Esophagus squamous epithelium (tissue), 4 donors: ENCODE results near the gene OCA2.

Experiments
- POLR2A ChIP-seq, 4 donors: fragments of 450-650 bp; IDR thresholded peaks; one replicate each; pipeline ENCODE4 v1.6.1; 2017; ENCODE audit warnings: antibody characterized with exemption in 4 of 4, mild to moderate bottlenecking in 4 of 4, moderate library complexity in 3 of 4
- TF ChIP-seq, protein P1 (sequence below), 6 experiments: fragments of 450-650 bp in 4 of 6; fragments of 200-600 bp in 2 of 6; sonication (generic) in 2 of 6; IDR thresholded peaks; one replicate each; pipeline ENCODE4 v1.5.1; 2016 to 2019; ENCODE audit warnings: antibody characterized with exemption in 6 of 6, mild to moderate bottlenecking in 4 of 6, moderate library complexity in 4 of 6

DNA sequence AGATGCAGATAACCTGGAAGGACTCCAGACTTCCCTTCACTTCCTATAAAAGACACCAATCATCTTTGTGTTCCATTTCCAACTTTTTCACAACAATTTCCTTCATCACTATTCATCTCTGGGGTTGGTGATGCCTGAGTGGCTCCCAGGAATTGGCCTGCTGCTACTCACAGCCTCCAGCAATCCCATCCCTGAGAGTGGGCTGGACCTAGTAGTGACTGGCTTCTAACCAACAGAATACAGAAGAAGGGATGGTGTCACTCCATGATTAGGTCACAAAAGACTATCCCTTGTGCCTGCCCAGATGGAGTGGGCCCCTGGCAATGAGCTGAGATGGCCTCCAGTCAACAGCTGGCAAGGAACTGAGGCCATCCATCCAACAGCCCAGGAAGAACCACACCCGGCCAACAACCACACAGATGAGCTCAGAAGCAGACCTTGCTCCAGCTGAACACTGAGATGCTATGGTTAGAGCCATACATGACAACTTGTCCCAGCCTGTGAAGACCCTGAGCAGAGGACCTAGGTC, 20.9 kb downstream of the OCA2 start:
- TF ChIP-seq POLR2A (IDR thresholded peaks at IDR 0.05): no peak
- TF ChIP-seq, protein P1, sequence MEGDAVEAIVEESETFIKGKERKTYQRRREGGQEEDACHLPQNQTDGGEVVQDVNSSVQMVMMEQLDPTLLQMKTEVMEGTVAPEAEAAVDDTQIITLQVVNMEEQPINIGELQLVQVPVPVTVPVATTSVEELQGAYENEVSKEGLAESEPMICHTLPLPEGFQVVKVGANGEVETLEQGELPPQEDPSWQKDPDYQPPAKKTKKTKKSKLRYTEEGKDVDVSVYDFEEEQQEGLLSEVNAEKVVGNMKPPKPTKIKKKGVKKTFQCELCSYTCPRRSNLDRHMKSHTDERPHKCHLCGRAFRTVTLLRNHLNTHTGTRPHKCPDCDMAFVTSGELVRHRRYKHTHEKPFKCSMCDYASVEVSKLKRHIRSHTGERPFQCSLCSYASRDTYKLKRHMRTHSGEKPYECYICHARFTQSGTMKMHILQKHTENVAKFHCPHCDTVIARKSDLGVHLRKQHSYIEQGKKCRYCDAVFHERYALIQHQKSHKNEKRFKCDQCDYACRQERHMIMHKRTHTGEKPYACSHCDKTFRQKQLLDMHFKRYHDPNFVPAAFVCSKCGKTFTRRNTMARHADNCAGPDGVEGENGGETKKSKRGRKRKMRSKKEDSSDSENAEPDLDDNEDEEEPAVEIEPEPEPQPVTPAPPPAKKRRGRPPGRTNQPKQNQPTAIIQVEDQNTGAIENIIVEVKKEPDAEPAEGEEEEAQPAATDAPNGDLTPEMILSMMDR (IDR thresholded peaks at IDR 0.05): no peak
